IMR-90 (cell line): ENCODE measurements around the gene SLC6A7. TPM values are rescaled to one million over a fixed set of nuclear protein-coding genes. Genes with fewer than 3 reads are reported as not detected.
A peak's percentile ranks its signal among the peaks of the same experiment; 100 is the strongest.

Experiments
- ATAC-seq: fragments of 200-7000 bp; cut with Tn5 transposase; 2 replicates; pipeline ENCODE4 v1.9.1; 2020; ENCODE audit warnings: low read depth, mild to moderate bottlenecking, moderate library complexity
- BruUV-seq: library from RNA; stranded (reverse); fragments of 400-500 nt; replicated peaks from 2 replicates; lab custom pipeline; 2021; lab: Mats Ljungman, UMichigan
- CTCF ChIA-PET: fragments of 300-600 bp; formaldehyde crosslinking; extraction: SDS; loops from one replicate; lab custom pipeline; 2021; ENCODE audit warnings: antibody characterized with exemption; lab: Yijun Ruan, JAX
- POLR2A ChIA-PET: fragments of 300-600 bp; sonication (Branson Sonifier 250); formaldehyde crosslinking; loops from one replicate; lab custom pipeline; 2022; ENCODE audit warnings: antibody characterized with exemption; ENCODE audit not compliant: unreplicated experiment; lab: Charles Lee
- DNase-seq: peaks from one replicate; pipeline ENCODE4 v3.0.0; 2013
- H2AFZ ChIP-seq: replicated peaks from 2 replicates; pipeline ENCODE3; 2013; ENCODE audit warnings: low read length, mild to moderate bottlenecking; ENCODE audit not compliant: poor library complexity
- H2AK5ac ChIP-seq: 2 replicates; pipeline ENCODE4 v1.6.1; 2013; ENCODE audit warnings: low read depth, low read length, inconsistent platforms
- H2AK9ac ChIP-seq: replicated peaks from 2 replicates; pipeline ENCODE3; 2013; ENCODE audit warnings: mild to moderate bottlenecking, low read depth, low read length, moderate library complexity; ENCODE audit not compliant: poor library complexity
- H2BK120ac ChIP-seq: 2 replicates; pipeline ENCODE4 v1.6.1; 2013; ENCODE audit warnings: low read depth, low read length, inconsistent platforms
- H2BK15ac ChIP-seq: 3 replicates; pipeline ENCODE4 v1.6.1; 2013; ENCODE audit warnings: low read depth, low read length, inconsistent platforms
- H2BK20ac ChIP-seq: 2 replicates; pipeline ENCODE4 v1.6.1; 2013; ENCODE audit warnings: low read depth, mild to moderate bottlenecking, inconsistent platforms, low read length, moderate library complexity
- H2BK5ac ChIP-seq: 2 replicates; pipeline ENCODE4 v1.6.1; 2013; ENCODE audit warnings: mild to moderate bottlenecking, low read depth, low read length, inconsistent platforms; ENCODE audit not compliant: poor library complexity, severe bottlenecking
- H3K14ac ChIP-seq: replicated peaks from 2 replicates; pipeline ENCODE4 v1.6.1; 2013; ENCODE audit warnings: low read depth, low read length, inconsistent platforms
- H3K18ac ChIP-seq: 2 replicates; pipeline ENCODE4 v1.6.1; 2013; ENCODE audit warnings: low read depth, low read length, control low read depth
- H3K23ac ChIP-seq: 2 replicates; pipeline ENCODE4 v1.6.1; 2013; ENCODE audit warnings: low read depth, low read length, inconsistent platforms
- H3K27ac ChIP-seq: 2 replicates; pipeline ENCODE4 v1.5.1; 2013; ENCODE audit warnings: mild to moderate bottlenecking, control low read depth, low read length; ENCODE audit not compliant: insufficient read depth
- H3K27me3 ChIP-seq: 2 replicates; pipeline ENCODE4 v1.6.1; 2013; ENCODE audit warnings: low read length; ENCODE audit not compliant: control insufficient read depth, insufficient read depth
- H3K36me3 ChIP-seq: 2 replicates; pipeline ENCODE4 v1.6.1; 2013; ENCODE audit warnings: low read length, mixed read lengths; ENCODE audit not compliant: control insufficient read depth, insufficient read depth
- H3K4ac ChIP-seq: 2 replicates; pipeline ENCODE4 v1.6.1; 2013; ENCODE audit warnings: low read depth, low read length, inconsistent platforms
- H3K4me1 ChIP-seq: 2 replicates; pipeline ENCODE4 v1.6.1; 2013; ENCODE audit warnings: low read length, mixed read lengths; ENCODE audit not compliant: control insufficient read depth, insufficient read depth
- H3K4me2 ChIP-seq: 2 replicates; pipeline ENCODE4 v1.6.1; 2013; ENCODE audit warnings: low read depth, mild to moderate bottlenecking, control low read depth, low read length, moderate library complexity
- H3K4me3 ChIP-seq: 2 replicates; pipeline ENCODE4 v1.5.1; 2013; ENCODE audit warnings: low read depth, mild to moderate bottlenecking, control low read depth, low read length, moderate library complexity; ENCODE audit not compliant: insufficient read depth
- H3K56ac ChIP-seq: 2 replicates; pipeline ENCODE4 v1.6.1; 2013; ENCODE audit warnings: low read length, inconsistent platforms; ENCODE audit not compliant: insufficient read depth; ENCODE audit errors: extremely low read depth
- H3K79me1 ChIP-seq, 2 experiments: 2 replicates each; pipeline ENCODE4 v1.6.1; 2013; ENCODE audit warnings: low read length in 2 of 2, inconsistent platforms in 1 of 2, low read depth in 1 of 2
- H3K9ac ChIP-seq: 2 replicates; pipeline ENCODE4 v1.6.1; 2013; ENCODE audit warnings: low read depth, low read length, control low read depth
- H3K9me1 ChIP-seq: 2 replicates; pipeline ENCODE4 v1.6.1; 2013; ENCODE audit warnings: low read length, inconsistent platforms; ENCODE audit not compliant: insufficient read depth
- H3K9me3 ChIP-seq: 2 replicates; pipeline ENCODE4 v1.6.1; 2013; ENCODE audit warnings: low read length; ENCODE audit not compliant: control insufficient read depth, insufficient read depth
- H4K20me1 ChIP-seq: 2 replicates; pipeline ENCODE4 v1.6.1; 2013; ENCODE audit warnings: low read length, inconsistent platforms; ENCODE audit not compliant: insufficient read depth
- H4K5ac ChIP-seq: 2 replicates; pipeline ENCODE4 v1.6.1; 2013; ENCODE audit warnings: mild to moderate bottlenecking, low read depth, low read length, control low read depth
- H4K8ac ChIP-seq, 2 experiments: 2 replicates each; pipeline ENCODE4 v1.6.1; 2013; ENCODE audit warnings: low read depth in 2 of 2, low read length in 2 of 2, control low read depth in 1 of 2, inconsistent platforms in 1 of 2
- H4K91ac ChIP-seq: 2 replicates; pipeline ENCODE4 v1.6.1; 2013; ENCODE audit warnings: low read depth, low read length, inconsistent platforms; ENCODE audit not compliant: insufficient read depth
- BHLHE40 ChIP-seq: fragments of 150-350 bp; IDR thresholded peaks from 2 replicates; pipeline ENCODE4 v1.6.1; 2016; ENCODE audit warnings: mild to moderate bottlenecking, low read depth, low read length
- CEBPB ChIP-seq: IDR thresholded peaks from 2 replicates; pipeline ENCODE4 v1.6.1; 2012; ENCODE audit warnings: low read depth, low read length, improper control_type of control experiment
- CHD1 ChIP-seq: IDR thresholded peaks from 2 replicates; pipeline ENCODE4 v1.6.1; 2012; ENCODE audit warnings: low read depth, low read length, improper control_type of control experiment
- CTCF ChIP-seq: conservative IDR thresholded peaks from 2 replicates; pipeline ENCODE4 v1.5.1; 2012; ENCODE audit warnings: mild to moderate bottlenecking, low read depth, low read length, improper control_type of control experiment
- ELK1 ChIP-seq: fragments of 150-350 bp; IDR thresholded peaks from 2 replicates; pipeline ENCODE4 v1.6.1; 2016; ENCODE audit warnings: low read depth, mild to moderate bottlenecking, low read length, moderate library complexity, borderline replicate concordance
- FOS ChIP-seq: fragments of 150-350 bp; IDR thresholded peaks from 2 replicates; pipeline ENCODE4 v1.6.1; 2016; ENCODE audit warnings: low read depth, low read length
- MAFK ChIP-seq: IDR thresholded peaks from 2 replicates; pipeline ENCODE4 v1.6.1; 2012; ENCODE audit warnings: low read depth, low read length, improper control_type of control experiment
- MAZ ChIP-seq: IDR thresholded peaks from 2 replicates; pipeline ENCODE4 v1.6.1; 2012; ENCODE audit warnings: low read depth, mild to moderate bottlenecking, low read length, improper control_type of control experiment, moderate library complexity, borderline replicate concordance
- MXI1 ChIP-seq: IDR thresholded peaks from 2 replicates; pipeline ENCODE4 v1.6.1; 2012; ENCODE audit warnings: low read depth, mild to moderate bottlenecking, low read length, moderate library complexity, borderline replicate concordance
- NFE2L2 ChIP-seq: fragments of 150-350 bp; IDR thresholded peaks from 2 replicates; pipeline ENCODE4 v1.6.1; 2016; ENCODE audit warnings: low read depth, mild to moderate bottlenecking, low read length
- POLR2A ChIP-seq: IDR thresholded peaks from 2 replicates; pipeline ENCODE4 v1.6.1; 2012; ENCODE audit warnings: mild to moderate bottlenecking, low read depth, low read length
- RAD21 ChIP-seq: IDR thresholded peaks from 2 replicates; pipeline ENCODE4 v1.6.1; 2012; ENCODE audit warnings: low read length, improper control_type of control experiment
- RCOR1 ChIP-seq: IDR thresholded peaks from 2 replicates; pipeline ENCODE4 v1.6.1; 2012; ENCODE audit warnings: mild to moderate bottlenecking, low read length, improper control_type of control experiment; ENCODE audit not compliant: insufficient replicate concordance
- RFX5 ChIP-seq: IDR thresholded peaks from 2 replicates; pipeline ENCODE4 v1.8.0; 2012; ENCODE audit warnings: low read depth, mild to moderate bottlenecking, low read length, moderate library complexity
- SMC3 ChIP-seq: fragments of 150-350 bp; IDR thresholded peaks from 2 replicates; pipeline ENCODE4 v1.6.1; 2016; ENCODE audit warnings: low read depth, mild to moderate bottlenecking, antibody characterized with exemption, low read length, moderate library complexity
- USF2 ChIP-seq: fragments of 150-350 bp; IDR thresholded peaks from 2 replicates; pipeline ENCODE4 v1.6.1; 2017; ENCODE audit warnings: mild to moderate bottlenecking, antibody characterized with exemption, low read length, low read depth
- WGBS, 2 experiments: methylation state at CpG; one replicate each; pipeline versions ENCODE4 v1.1.5 to v1.1.7; 2013; ENCODE audit warnings: missing lambda C conversion rate in 2 of 2; ENCODE audit not compliant: insufficient read length in 1 of 2; ENCODE audit errors: extremely low coverage in 2 of 2; 5-methylcytosine and 5-hydroxymethylcytosine counted together
- dilution Hi-C: fragments of 300-500 bp; cut with HindIII; formaldehyde crosslinking; loops from one replicate; pipeline ENCODE4 v1.14.3; 2018; ENCODE audit warnings: low sequenced_read_pairs; ENCODE audit not compliant: unreplicated experiment
- in situ Hi-C: fragments of 300-500 bp; cut with MboI; formaldehyde crosslinking; loops from 3 replicates; pipeline ENCODE4 v1.14.3; 2019; ENCODE audit warnings: low sequenced_read_pairs, inconsistent platforms, mixed read lengths
- intact Hi-C: fragments of 100-400 bp; cut with micrococcal nuclease; formaldehyde crosslinking; loops from 2 replicates; pipeline ENCODE4 v1.10.0; 2022
- polyA plus RNA-seq, 3 experiments: library from polyadenylated mRNA; depleted of rRNA; stranded (reverse); fragments of >200 nt; gene quantifications; 2 replicates each; pipeline ENCODE4 v1.2.3, GENCODE V29; 2012; ENCODE audit warnings: low replicate concordance in 1 of 3
- total RNA-seq: library from RNA; depleted of rRNA; stranded (reverse); fragments of >200 nt; gene quantifications from 2 replicates; pipeline ENCODE4 v1.2.3, GENCODE V29; 2012

SLC6A7 gene
- total and polyA plus RNA-seq, 2 of the 4 experiments (the other 2 are of a cell fraction): under 0.01 TPM; not detected in 1

- ATAC-seq (no peak), DNase-seq (no peak)
- Histone ChIP-seq H2AK5ac (peak overlapping the region; percentile 75; the same call in 1 of the 2 replicates), H4K5ac (no peak overlapping the region), H2AFZ (peak overlapping the region; percentile 38), H2BK120ac (0 out of 2 replicates have a peak overlapping the region, but pooled peaks have one; percentile 14), H3K23ac (no peak overlapping the region), H2AK9ac (no peak overlapping the region), H2BK5ac (no peak overlapping the region), H3K9ac (no peak overlapping the region), H4K91ac (no peak overlapping the region), H3K14ac (no peak overlapping the region; the same call in 1 of the 2 replicates), H4K20me1 (no peaks in the 10 kb centered on the region), H3K4me2 (no peak overlapping the region), H3K4me3 (no peak overlapping the region), H3K18ac (no peak overlapping the region), H3K36me3 (no peaks in the 10 kb centered on the region), H3K9me3 (no peaks in the 10 kb centered on the region), H3K4ac (peak overlapping the region; percentile 15; the same call in 1 of the 2 replicates), H3K9me1 (peaks cover 26% of the 10 kb centered on the region), H3K56ac (no peak overlapping the region), H4K8ac (peak overlapping the region in 1 of 2 experiments; percentile 75; a peak in 2 of 4 replicates), H3K4me1 (peaks cover 25% of the 10 kb centered on the region), H3K79me1 (peaks cover 0 to 28% of the 10 kb centered on the region in 2 experiments; a peak in 2 of 4 replicates), H3K27me3 (no peaks in the 10 kb centered on the region; the same call in 1 of the 2 replicates), H3K27ac (no peak overlapping the region), H2BK20ac (peak overlapping the region; percentile 21; the same call in 1 of the 2 replicates), H2BK15ac (no peak overlapping the region)
- no CpG with 5 or more reads among the region's 3 CpGs for WGBS, 2 experiments
- in situ Hi-C loops: no loop called here
- dilution Hi-C loops: no loop called here
- ChIA-PET POLR2A (no interaction called here), CTCF (interaction anchor here (1.0 kb wide), 1 partner anchor 13 kb away, joined by 3 read pairs; no protein-coding TSS in a partner anchor)
- TF ChIP-seq CTCF (no peak), MAZ (no peak), BHLHE40 (no peak), POLR2A (no peak), CHD1 (no peak), NFE2L2 (no peak), MAFK (no peak), MXI1 (no peak), RCOR1 (no peak), RAD21 (no peak), ELK1 (no peak), CEBPB (no peak), FOS (no peak), RFX5 (no peak), SMC3 (no peak), USF2 (no peak)
- intact Hi-C loops: no loop called here
- no TSS peak for BruUV-seq
Measured at GRCh38 chr5:150163035-150163434, 26.8 kb upstream of the SLC6A7 start.
